HG02943 (cell line): ENCODE data around the gene MT1HL1.
"Not testable (repeated sequence)": the region's sequence is repeated elsewhere in the genome, so short reads cannot be mapped to it uniquely, and the experiment has no call there.

Source experiments
- ATAC-seq: cut with Tn5 transposase; IDR thresholded peaks from one replicate; pipeline ENCODE4 v1.9.1; 2021; ENCODE audit warnings: mild to moderate bottlenecking, low read depth, moderate library complexity; ENCODE audit not compliant: unreplicated experiment

Gene MT1HL1

GRCh38 chr1:236981431-236981830 lies 22.8 kb downstream of the MT1HL1 start:
- not testable (repeated sequence) for ATAC-seq

GRCh38 chr1:236980673-236981072 lies 23.6 kb downstream of the MT1HL1 start:
- no peak for ATAC-seq

- ATAC-seq, result no peak
These were observed 24.9 kb downstream of the MT1HL1 start for GRCh38 chr1:236979149-236979900.

- ATAC-seq, result no peak
These were observed 25.5 kb downstream of the MT1HL1 start for GRCh38 chr1:236978740-236979139.

- no peak for ATAC-seq
These were observed 28.8 kb downstream of the MT1HL1 start for GRCh38 chr1:236975461-236975860.

- ATAC-seq, result not testable (repeated sequence)
These were observed 30.2 kb downstream of the MT1HL1 start for GRCh38 chr1:236974025-236974424.

- ATAC-seq, result no peak
These were observed 37.6 kb downstream of the MT1HL1 start for GRCh38 chr1:236966636-236967035.

- ATAC-seq, result no peak
These were observed 40.3 kb downstream of the MT1HL1 start for GRCh38 chr1:236963920-236964319.

GRCh38 chr1:236959112-236959511 lies 45.1 kb downstream of the MT1HL1 start:
- ATAC-seq, result no peak

- ATAC-seq, result no peak
These were observed 47.0 kb downstream of the MT1HL1 start for GRCh38 chr1:236957235-236957634.
